GM23338 (cell line): ENCODE data around the gene TPT1.

ENCODE experiments used
- CREB1 ChIP-seq: fragments of 250-450 bp; sonication (Bioruptor Pico); IDR thresholded peaks from 2 replicates; pipeline ENCODE4 v1.5.0; 2020; ENCODE audit warnings: low read depth, mild to moderate bottlenecking, moderate library complexity
- CTCF ChIP-seq, 2 experiments: fragments of 200-600 bp in 1 of 2; sonication (generic) in 1 of 2; conservative IDR thresholded peaks; 2 replicates each; pipeline versions ENCODE4 v1.5.1 to v1.6.1; 2016 to 2017; ENCODE audit warnings: antibody characterized with exemption in 2 of 2, low read depth in 2 of 2, mild to moderate bottlenecking in 2 of 2, moderate library complexity in 1 of 2
- ETS1 ChIP-seq: IDR thresholded peaks from 2 replicates; pipeline ENCODE4 v1.6.1; 2016; ENCODE audit warnings: antibody characterized with exemption
- EZH2 ChIP-seq: fragments of 200-600 bp; sonication (generic); IDR thresholded peaks from one replicate; pipeline ENCODE4 v1.8.0; 2017; ENCODE audit warnings: antibody characterized with exemption, mild to moderate bottlenecking, low read depth; ENCODE audit not compliant: unreplicated experiment
- POLR2AphosphoS5 ChIP-seq: IDR thresholded peaks from 2 replicates; pipeline ENCODE4 v1.6.1; 2016; ENCODE audit warnings: antibody characterized with exemption, low read depth
- REST ChIP-seq: IDR thresholded peaks from one replicate; pipeline ENCODE4 v1.6.1; 2018; ENCODE audit warnings: antibody characterized with exemption; ENCODE audit not compliant: unreplicated experiment

GRCh38 chr13:45367358-45367757 is 26.4 kb upstream of the TPT1 start:
- TF ChIP-seq REST (no peak), CTCF (conservative IDR thresholded peaks at IDR 0.05; ENCODE audit: low read depth in 2 of 2) (no peak), EZH2 (no peak), POLR2AphosphoS5 (no peak), CREB1 (CRISPR knock-in tag) (no peak), ETS1 (no peak)
